ENCODE measurements around the gene METTL8. TPM values are rescaled to one million over a fixed set of nuclear protein-coding genes. Genes with fewer than 3 reads are reported as not detected.

METTL8 gene
- total RNA-seq, 1 donor from 2014 or later: 26.7 TPM

GRCh38 chr2:171345971-171346722 lies 87.6 kb downstream of the METTL8 start:
- no peaks in the 10 kb centered on the region for H3K36me3 ChIP-seq (ENCODE audit: control insufficient read depth, insufficient read depth, low read length)
- H3K4me3 ChIP-seq (ENCODE audit: low read depth, low read length): no peak overlapping the region
- DNase-seq (ENCODE audit: low read depth): no peak
- H3K27me3 ChIP-seq (ENCODE audit: control insufficient read depth, insufficient read depth, low read length): no peaks in the 10 kb centered on the region
- TF ChIP-seq CTCF (IDR thresholded peaks at IDR 0.05; ENCODE audit: insufficient read depth, low read length, poor library complexity, severe bottlenecking): no peak

GRCh38 chr2:171344182-171344581 lies 89.6 kb downstream of the METTL8 start:
- DNase-seq (ENCODE audit: low read depth): no peak
- no peaks in the 10 kb centered on the region for H3K36me3 ChIP-seq (ENCODE audit: control insufficient read depth, insufficient read depth, low read length)
- H3K27me3 ChIP-seq (ENCODE audit: control insufficient read depth, insufficient read depth, low read length): no peaks in the 10 kb centered on the region
- no peak overlapping the region for H3K4me3 ChIP-seq (ENCODE audit: low read depth, low read length)
- no peak for TF ChIP-seq CTCF (IDR thresholded peaks at IDR 0.05; ENCODE audit: insufficient read depth, low read length, poor library complexity, severe bottlenecking)

GRCh38 chr2:171342067-171342413 lies 91.8 kb downstream of the METTL8 start:
- H3K4me3 ChIP-seq (ENCODE audit: low read depth, low read length): no peak overlapping the region
- no peak for TF ChIP-seq CTCF (IDR thresholded peaks at IDR 0.05; ENCODE audit: insufficient read depth, low read length, poor library complexity, severe bottlenecking)
- H3K27me3 ChIP-seq (ENCODE audit: control insufficient read depth, insufficient read depth, low read length): no peaks in the 10 kb centered on the region
- no peak for DNase-seq (ENCODE audit: low read depth)
- H3K36me3 ChIP-seq (ENCODE audit: control insufficient read depth, insufficient read depth, low read length): no peaks in the 10 kb centered on the region

GRCh38 chr2:171341394-171342066 lies 92.3 kb downstream of the METTL8 start:
- TF ChIP-seq CTCF (IDR thresholded peaks at IDR 0.05; ENCODE audit: insufficient read depth, low read length, poor library complexity, severe bottlenecking): no peak
- H3K4me3 ChIP-seq (ENCODE audit: low read depth, low read length): no peak overlapping the region
- H3K36me3 ChIP-seq (ENCODE audit: control insufficient read depth, insufficient read depth, low read length): no peaks in the 10 kb centered on the region
- DNase-seq (ENCODE audit: low read depth): no peak
- no peaks in the 10 kb centered on the region for H3K27me3 ChIP-seq (ENCODE audit: control insufficient read depth, insufficient read depth, low read length)

GRCh38 chr2:171334946-171335345 lies 98.8 kb downstream of the METTL8 start:
- DNase-seq (ENCODE audit: low read depth): no peak
- H3K27me3 ChIP-seq (ENCODE audit: control insufficient read depth, insufficient read depth, low read length): no peaks in the 10 kb centered on the region
- no peak overlapping the region for H3K4me3 ChIP-seq (ENCODE audit: low read depth, low read length)
- H3K36me3 ChIP-seq (ENCODE audit: control insufficient read depth, insufficient read depth, low read length): no peaks in the 10 kb centered on the region
- TF ChIP-seq CTCF (IDR thresholded peaks at IDR 0.05; ENCODE audit: insufficient read depth, low read length, poor library complexity, severe bottlenecking): no peak

All from kidney epithelial cell (primary cell).